ENCODE results near the gene GSX2.

- TF ChIP-seq CTCF (IDR thresholded peaks at IDR 0.05 in 8 of 11, conservative IDR thresholded peaks at IDR 0.05 in 3 of 11) = no peak
- TF ChIP-seq POLR2A (IDR thresholded peaks at IDR 0.05) = no peak
- TF ChIP-seq POLR2AphosphoS5 (IDR thresholded peaks at IDR 0.05) = no peak
Observed at GRCh38 chr4:54060116-54060515, 39.8 kb upstream of the GSX2 start.
